RWPE2 (cell line): ENCODE measurements around the gene FAM184B.

Source experiments
- ATAC-seq: fragments of 200-7000 bp; cut with Tn5 transposase; 3 replicates; pipeline ENCODE4 v1.9.1; 2021; ENCODE audit warnings: low read depth
- DNase-seq: peaks from one replicate; pipeline ENCODE4 v3.0.0-alpha.2; 2020; ENCODE audit warnings: low spot score
- H3K27ac ChIP-seq: fragments of 450-650 bp; 2 replicates; pipeline ENCODE4 v1.5.1; 2017; ENCODE audit warnings: mild to moderate bottlenecking; ENCODE audit not compliant: poor library complexity, severe bottlenecking
- H3K27me3 ChIP-seq: fragments of 250-450 bp; sonication (Bioruptor Pico); 2 replicates; pipeline ENCODE4 v1.5.1; 2021; ENCODE audit warnings: mild to moderate bottlenecking, moderate library complexity; ENCODE audit not compliant: insufficient read depth, poor library complexity, severe bottlenecking
- H3K36me3 ChIP-seq: fragments of 250-450 bp; sonication (Bioruptor Pico); 2 replicates; pipeline ENCODE4 v1.5.1; 2020; ENCODE audit warnings: low read depth, mild to moderate bottlenecking, moderate library complexity
- H3K4me1 ChIP-seq: fragments of 250-450 bp; sonication (Bioruptor Pico); 2 replicates; pipeline ENCODE4 v1.5.1; 2021; ENCODE audit warnings: mild to moderate bottlenecking, moderate library complexity; ENCODE audit not compliant: insufficient read depth, poor library complexity, severe bottlenecking
- H3K4me3 ChIP-seq: fragments of 250-450 bp; sonication (Bioruptor Pico); 2 replicates; pipeline ENCODE4 v1.5.1; 2021; ENCODE audit warnings: mild to moderate bottlenecking, moderate library complexity; ENCODE audit not compliant: severe bottlenecking
- H3K9me3 ChIP-seq: fragments of 250-450 bp; sonication (Bioruptor Pico); 2 replicates; pipeline ENCODE4 v1.5.1; 2021; ENCODE audit warnings: mild to moderate bottlenecking, moderate library complexity; ENCODE audit not compliant: severe bottlenecking
- CTCF ChIP-seq: fragments of 450-650 bp; IDR thresholded peaks from one replicate; pipeline ENCODE4 v1.5.1; 2017; ENCODE audit warnings: mild to moderate bottlenecking, moderate library complexity; ENCODE audit not compliant: poor library complexity, severe bottlenecking

FAM184B gene

DNA sequence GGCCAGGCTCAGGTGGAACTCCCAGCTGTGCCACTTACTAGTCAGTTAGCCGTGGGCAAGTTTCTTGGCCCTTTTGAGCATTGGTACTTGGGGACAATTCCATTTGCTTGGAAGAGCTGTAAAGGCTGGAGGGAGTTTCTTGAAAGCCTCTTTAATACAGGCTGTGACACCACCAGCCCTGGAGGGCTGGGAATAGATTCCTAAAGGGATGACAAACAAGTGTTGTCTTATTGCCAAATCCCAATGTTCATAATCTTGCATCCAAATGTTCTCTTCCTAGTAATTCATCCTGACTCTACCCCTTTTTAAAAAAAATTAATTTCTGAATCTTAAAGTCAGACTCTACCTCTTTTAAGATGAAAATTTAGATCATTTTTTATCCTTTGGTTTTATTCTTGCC lies 181.6 kb downstream of the FAM184B start:
- Histone ChIP-seq H3K36me3 (peaks cover 65% of the 10 kb centered on the region), H3K4me3 (no peak overlapping the region), H3K9me3 (no peaks in the 10 kb centered on the region), H3K27me3 (no peaks in the 10 kb centered on the region), H3K4me1 (no peaks in the 10 kb centered on the region), H3K27ac (no peak overlapping the region)
- no peak for TF ChIP-seq CTCF
- no peak for ATAC-seq
- no peak for DNase-seq

DNA sequence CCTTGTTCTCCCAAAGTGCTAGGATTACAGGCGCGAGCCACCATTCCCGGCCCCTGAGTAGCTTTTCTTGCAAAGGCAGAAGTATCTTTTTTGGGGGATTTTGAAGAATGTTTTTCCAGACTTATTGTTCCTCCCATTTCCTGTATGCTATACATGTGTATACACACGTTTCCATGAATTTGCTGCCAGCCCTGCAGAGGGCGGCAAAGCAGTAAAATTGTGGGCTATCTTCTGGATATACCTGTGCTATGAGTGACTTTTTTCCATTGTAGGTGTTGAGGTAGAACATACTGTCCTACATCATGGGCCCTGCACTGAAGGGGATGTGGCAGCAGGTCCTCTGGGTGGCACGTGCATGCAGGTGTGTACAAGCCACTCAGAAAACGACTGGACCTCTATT lies 183.9 kb downstream of the FAM184B start:
- peak; percentile 76 for ATAC-seq
- no peaks in the 10 kb centered on the region for H3K27me3 ChIP-seq
- TF ChIP-seq CTCF = peak; percentile 41
- peaks cover 71% of the 10 kb centered on the region for H3K36me3 ChIP-seq
- no peaks in the 10 kb centered on the region for H3K4me1 ChIP-seq
- no peak overlapping the region for H3K4me3 ChIP-seq
- H3K27ac ChIP-seq = no peak overlapping the region
- DNase-seq = no peak
- no peaks in the 10 kb centered on the region for H3K9me3 ChIP-seq

DNA sequence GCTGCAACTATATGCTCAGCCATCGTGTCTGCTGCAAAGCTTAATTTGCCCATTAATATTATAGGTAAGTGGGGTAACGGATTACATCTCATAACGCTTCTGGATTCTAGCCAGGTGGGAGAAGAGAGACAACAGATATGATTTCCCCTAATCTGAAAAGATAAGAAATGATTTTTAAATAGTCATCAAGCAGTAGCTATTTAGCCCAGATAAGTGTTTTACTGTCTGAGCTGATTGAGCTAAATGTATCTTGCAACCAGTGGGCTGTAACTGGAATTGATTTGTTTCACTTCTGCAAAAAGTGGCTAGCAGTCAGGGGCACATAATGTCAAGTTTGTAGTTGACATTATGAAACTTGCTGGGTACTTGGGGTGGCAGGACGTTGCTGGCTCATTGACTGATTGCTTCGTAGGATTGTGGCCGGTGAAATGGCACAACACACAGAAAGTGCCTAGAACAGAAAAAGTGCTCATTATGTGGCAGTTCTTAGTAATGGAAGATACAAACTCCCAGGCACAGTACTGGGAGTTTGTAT lies 185.9 kb downstream of the FAM184B start:
- TF ChIP-seq CTCF = no peak
- no peak overlapping the region for H3K4me3 ChIP-seq
- H3K27me3 ChIP-seq = no peaks in the 10 kb centered on the region
- DNase-seq (no peak), ATAC-seq (no peak)
- no peaks in the 10 kb centered on the region for H3K9me3 ChIP-seq
- H3K4me1 ChIP-seq = no peaks in the 10 kb centered on the region
- H3K36me3 ChIP-seq = peaks cover 75% of the 10 kb centered on the region
- H3K27ac ChIP-seq = no peak overlapping the region

GRCh38 chr4:17589355-17589754 lies 192.1 kb downstream of the FAM184B start:
- DNase-seq (no peak), ATAC-seq (no peak)
- no peaks in the 10 kb centered on the region for H3K9me3 ChIP-seq
- peaks cover 63% of the 10 kb centered on the region for H3K36me3 ChIP-seq
- TF ChIP-seq CTCF = no peak
- H3K4me1 ChIP-seq = no peaks in the 10 kb centered on the region
- no peaks in the 10 kb centered on the region for H3K27me3 ChIP-seq
- H3K27ac ChIP-seq = no peak overlapping the region
- H3K4me3 ChIP-seq = no peak overlapping the region

- no peak overlapping the region for H3K4me3 ChIP-seq
- no peak overlapping the region for H3K27ac ChIP-seq
- no peak for TF ChIP-seq CTCF
- H3K36me3 ChIP-seq = peaks cover 74% of the 10 kb centered on the region
- H3K9me3 ChIP-seq = no peaks in the 10 kb centered on the region
- ATAC-seq = no peak
- no peak for DNase-seq
- no peaks in the 10 kb centered on the region for H3K27me3 ChIP-seq
- H3K4me1 ChIP-seq = no peaks in the 10 kb centered on the region
Observed at GRCh38 chr4:17587094-17587822, 194.2 kb downstream of the FAM184B start.
